GM23338 (cell line): ENCODE results near the gene RNF151.

Source experiments
- CREB1 ChIP-seq: fragments of 250-450 bp; sonication (Bioruptor Pico); IDR thresholded peaks from 2 replicates; pipeline ENCODE4 v1.5.0; 2020; ENCODE audit warnings: low read depth, mild to moderate bottlenecking, moderate library complexity
- EZH2 ChIP-seq: fragments of 200-600 bp; sonication (generic); IDR thresholded peaks from one replicate; pipeline ENCODE4 v1.8.0; 2017; ENCODE audit warnings: antibody characterized with exemption, mild to moderate bottlenecking, low read depth; ENCODE audit not compliant: unreplicated experiment
- EZH2phosphoT487 ChIP-seq: fragments of 200-600 bp; sonication (generic); IDR thresholded peaks from one replicate; pipeline ENCODE4 v1.8.1; 2018; ENCODE audit warnings: antibody characterized with exemption; ENCODE audit not compliant: unreplicated experiment
- JUNB ChIP-seq: IDR thresholded peaks from one replicate; pipeline ENCODE4 v1.6.1; 2016; ENCODE audit warnings: antibody characterized with exemption; ENCODE audit not compliant: unreplicated experiment
- POLR2AphosphoS5 ChIP-seq: IDR thresholded peaks from 2 replicates; pipeline ENCODE4 v1.6.1; 2016; ENCODE audit warnings: antibody characterized with exemption, low read depth
- TF ChIP-seq, protein P1 (sequence below), 2 experiments: fragments of 200-600 bp in 1 of 2; sonication (generic) in 1 of 2; conservative IDR thresholded peaks; 2 replicates each; pipeline versions ENCODE4 v1.5.1 to v1.6.1; 2016 to 2017; ENCODE audit warnings: antibody characterized with exemption in 2 of 2, low read depth in 2 of 2, mild to moderate bottlenecking in 2 of 2, moderate library complexity in 1 of 2
- TF ChIP-seq, protein P2 (sequence below): IDR thresholded peaks from one replicate; pipeline ENCODE4 v1.6.1; 2018; ENCODE audit warnings: antibody characterized with exemption; ENCODE audit not compliant: unreplicated experiment
- TF ChIP-seq, protein P3 (sequence below): fragments of 250-450 bp; sonication (Bioruptor Pico); IDR thresholded peaks from 2 replicates; pipeline ENCODE4 v1.5.0; 2020; ENCODE audit warnings: mild to moderate bottlenecking, moderate library complexity

DNA sequence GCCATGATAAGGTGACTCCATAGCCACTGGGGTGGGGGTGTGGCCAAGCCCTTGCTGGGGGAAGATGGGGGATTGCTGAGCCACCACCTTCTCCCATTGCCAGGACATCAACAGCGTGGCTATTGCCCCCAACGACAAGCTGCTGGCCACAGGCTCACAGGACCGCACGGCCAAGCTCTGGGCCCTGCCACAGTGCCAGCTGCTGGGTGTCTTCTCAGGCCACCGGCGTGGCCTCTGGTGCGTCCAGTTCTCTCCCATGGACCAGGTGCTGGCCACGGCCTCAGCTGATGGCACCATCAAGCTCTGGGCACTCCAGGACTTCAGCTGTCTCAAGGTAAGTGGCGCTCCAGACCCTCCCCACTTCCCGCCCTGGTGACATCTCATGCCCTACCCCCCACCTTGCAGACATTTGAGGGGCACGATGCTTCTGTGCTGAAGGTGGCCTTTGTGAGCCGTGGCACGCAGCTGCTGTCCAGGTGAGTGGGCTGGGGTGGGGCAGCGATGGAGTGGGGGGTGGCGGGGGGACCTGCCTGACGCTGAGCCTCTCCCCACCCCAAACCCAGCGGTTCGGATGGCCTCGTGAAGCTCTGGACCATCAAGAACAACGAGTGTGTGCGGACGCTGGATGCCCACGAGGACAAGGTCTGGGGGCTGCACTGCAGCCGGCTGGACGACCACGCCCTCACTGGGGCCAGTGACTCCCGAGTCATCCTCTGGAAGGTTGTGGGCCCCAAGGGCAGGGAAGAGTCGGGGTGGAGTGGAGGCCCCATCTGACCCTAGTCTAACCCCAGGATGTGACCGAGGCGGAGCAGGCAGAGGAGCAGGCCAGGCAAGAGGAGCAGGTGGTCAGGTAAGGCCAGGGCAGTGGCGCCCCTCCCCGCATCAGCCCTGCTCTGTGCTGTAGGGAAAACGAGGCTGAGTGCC lies 10.6 kb downstream of the RNF151 start:
- TF ChIP-seq EZH2, result no peak
- TF ChIP-seq, protein P1, sequence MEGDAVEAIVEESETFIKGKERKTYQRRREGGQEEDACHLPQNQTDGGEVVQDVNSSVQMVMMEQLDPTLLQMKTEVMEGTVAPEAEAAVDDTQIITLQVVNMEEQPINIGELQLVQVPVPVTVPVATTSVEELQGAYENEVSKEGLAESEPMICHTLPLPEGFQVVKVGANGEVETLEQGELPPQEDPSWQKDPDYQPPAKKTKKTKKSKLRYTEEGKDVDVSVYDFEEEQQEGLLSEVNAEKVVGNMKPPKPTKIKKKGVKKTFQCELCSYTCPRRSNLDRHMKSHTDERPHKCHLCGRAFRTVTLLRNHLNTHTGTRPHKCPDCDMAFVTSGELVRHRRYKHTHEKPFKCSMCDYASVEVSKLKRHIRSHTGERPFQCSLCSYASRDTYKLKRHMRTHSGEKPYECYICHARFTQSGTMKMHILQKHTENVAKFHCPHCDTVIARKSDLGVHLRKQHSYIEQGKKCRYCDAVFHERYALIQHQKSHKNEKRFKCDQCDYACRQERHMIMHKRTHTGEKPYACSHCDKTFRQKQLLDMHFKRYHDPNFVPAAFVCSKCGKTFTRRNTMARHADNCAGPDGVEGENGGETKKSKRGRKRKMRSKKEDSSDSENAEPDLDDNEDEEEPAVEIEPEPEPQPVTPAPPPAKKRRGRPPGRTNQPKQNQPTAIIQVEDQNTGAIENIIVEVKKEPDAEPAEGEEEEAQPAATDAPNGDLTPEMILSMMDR (conservative IDR thresholded peaks at IDR 0.05; ENCODE audit: low read depth in 2 of 2), result no peak
- TF ChIP-seq POLR2AphosphoS5, result no peak
- TF ChIP-seq, protein P2, sequence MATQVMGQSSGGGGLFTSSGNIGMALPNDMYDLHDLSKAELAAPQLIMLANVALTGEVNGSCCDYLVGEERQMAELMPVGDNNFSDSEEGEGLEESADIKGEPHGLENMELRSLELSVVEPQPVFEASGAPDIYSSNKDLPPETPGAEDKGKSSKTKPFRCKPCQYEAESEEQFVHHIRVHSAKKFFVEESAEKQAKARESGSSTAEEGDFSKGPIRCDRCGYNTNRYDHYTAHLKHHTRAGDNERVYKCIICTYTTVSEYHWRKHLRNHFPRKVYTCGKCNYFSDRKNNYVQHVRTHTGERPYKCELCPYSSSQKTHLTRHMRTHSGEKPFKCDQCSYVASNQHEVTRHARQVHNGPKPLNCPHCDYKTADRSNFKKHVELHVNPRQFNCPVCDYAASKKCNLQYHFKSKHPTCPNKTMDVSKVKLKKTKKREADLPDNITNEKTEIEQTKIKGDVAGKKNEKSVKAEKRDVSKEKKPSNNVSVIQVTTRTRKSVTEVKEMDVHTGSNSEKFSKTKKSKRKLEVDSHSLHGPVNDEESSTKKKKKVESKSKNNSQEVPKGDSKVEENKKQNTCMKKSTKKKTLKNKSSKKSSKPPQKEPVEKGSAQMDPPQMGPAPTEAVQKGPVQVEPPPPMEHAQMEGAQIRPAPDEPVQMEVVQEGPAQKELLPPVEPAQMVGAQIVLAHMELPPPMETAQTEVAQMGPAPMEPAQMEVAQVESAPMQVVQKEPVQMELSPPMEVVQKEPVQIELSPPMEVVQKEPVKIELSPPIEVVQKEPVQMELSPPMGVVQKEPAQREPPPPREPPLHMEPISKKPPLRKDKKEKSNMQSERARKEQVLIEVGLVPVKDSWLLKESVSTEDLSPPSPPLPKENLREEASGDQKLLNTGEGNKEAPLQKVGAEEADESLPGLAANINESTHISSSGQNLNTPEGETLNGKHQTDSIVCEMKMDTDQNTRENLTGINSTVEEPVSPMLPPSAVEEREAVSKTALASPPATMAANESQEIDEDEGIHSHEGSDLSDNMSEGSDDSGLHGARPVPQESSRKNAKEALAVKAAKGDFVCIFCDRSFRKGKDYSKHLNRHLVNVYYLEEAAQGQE, result no peak
- TF ChIP-seq, protein P3, sequence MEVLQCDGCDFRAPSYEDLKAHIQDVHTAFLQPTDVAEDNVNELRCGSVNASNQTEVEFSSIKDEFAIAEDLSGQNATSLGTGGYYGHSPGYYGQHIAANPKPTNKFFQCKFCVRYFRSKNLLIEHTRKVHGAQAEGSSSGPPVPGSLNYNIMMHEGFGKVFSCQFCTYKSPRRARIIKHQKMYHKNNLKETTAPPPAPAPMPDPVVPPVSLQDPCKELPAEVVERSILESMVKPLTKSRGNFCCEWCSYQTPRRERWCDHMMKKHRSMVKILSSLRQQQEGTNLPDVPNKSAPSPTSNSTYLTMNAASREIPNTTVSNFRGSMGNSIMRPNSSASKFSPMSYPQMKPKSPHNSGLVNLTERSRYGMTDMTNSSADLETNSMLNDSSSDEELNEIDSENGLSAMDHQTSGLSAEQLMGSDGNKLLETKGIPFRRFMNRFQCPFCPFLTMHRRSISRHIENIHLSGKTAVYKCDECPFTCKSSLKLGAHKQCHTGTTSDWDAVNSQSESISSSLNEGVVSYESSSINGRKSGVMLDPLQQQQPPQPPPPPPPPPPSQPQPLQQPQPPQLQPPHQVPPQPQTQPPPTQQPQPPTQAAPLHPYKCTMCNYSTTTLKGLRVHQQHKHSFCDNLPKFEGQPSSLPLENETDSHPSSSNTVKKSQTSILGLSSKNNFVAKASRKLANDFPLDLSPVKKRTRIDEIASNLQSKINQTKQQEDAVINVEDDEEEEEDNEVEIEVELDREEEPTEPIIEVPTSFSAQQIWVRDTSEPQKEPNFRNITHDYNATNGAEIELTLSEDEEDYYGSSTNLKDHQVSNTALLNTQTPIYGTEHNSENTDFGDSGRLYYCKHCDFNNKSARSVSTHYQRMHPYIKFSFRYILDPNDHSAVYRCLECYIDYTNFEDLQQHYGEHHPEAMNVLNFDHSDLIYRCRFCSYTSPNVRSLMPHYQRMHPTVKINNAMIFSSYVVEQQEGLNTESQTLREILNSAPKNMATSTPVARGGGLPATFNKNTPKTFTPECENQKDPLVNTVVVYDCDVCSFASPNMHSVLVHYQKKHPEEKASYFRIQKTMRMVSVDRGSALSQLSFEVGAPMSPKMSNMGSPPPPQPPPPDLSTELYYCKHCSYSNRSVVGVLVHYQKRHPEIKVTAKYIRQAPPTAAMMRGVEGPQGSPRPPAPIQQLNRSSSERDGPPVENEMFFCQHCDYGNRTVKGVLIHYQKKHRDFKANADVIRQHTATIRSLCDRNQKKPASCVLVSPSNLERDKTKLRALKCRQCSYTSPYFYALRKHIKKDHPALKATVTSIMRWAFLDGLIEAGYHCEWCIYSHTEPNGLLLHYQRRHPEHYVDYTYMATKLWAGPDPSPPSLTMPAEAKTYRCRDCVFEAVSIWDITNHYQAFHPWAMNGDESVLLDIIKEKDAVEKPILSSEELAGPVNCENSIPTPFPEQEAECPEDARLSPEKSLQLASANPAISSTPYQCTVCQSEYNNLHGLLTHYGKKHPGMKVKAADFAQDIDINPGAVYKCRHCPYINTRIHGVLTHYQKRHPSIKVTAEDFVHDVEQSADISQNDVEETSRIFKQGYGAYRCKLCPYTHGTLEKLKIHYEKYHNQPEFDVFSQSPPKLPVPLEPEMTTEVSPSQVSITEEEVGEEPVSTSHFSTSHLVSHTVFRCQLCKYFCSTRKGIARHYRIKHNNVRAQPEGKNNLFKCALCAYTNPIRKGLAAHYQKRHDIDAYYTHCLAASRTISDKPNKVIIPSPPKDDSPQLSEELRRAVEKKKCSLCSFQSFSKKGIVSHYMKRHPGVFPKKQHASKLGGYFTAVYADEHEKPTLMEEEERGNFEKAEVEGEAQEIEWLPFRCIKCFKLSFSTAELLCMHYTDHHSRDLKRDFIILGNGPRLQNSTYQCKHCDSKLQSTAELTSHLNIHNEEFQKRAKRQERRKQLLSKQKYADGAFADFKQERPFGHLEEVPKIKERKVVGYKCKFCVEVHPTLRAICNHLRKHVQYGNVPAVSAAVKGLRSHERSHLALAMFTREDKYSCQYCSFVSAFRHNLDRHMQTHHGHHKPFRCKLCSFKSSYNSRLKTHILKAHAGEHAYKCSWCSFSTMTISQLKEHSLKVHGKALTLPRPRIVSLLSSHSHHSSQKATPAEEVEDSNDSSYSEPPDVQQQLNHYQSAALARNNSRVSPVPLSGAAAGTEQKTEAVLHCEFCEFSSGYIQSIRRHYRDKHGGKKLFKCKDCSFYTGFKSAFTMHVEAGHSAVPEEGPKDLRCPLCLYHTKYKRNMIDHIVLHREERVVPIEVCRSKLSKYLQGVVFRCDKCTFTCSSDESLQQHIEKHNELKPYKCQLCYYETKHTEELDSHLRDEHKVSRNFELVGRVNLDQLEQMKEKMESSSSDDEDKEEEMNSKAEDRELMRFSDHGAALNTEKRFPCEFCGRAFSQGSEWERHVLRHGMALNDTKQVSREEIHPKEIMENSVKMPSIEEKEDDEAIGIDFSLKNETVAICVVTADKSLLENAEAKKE, result no peak
- TF ChIP-seq CREB1 (CRISPR knock-in tag), result no peak
- TF ChIP-seq JUNB, result no peak
- no peak for TF ChIP-seq EZH2phosphoT487
